ENCODE results near the gene LAMA5.

Gene LAMA5

GRCh38 chr20:62303340-62304226 is 63.5 kb downstream of the LAMA5 start:
- DNase-seq (ENCODE audit: low read depth in 3 of 3) = no peak

- DNase-seq (ENCODE audit: low read depth in 3 of 3) = no peak
Observed at GRCh38 chr20:62303062-62303339, 64.1 kb downstream of the LAMA5 start.

- DNase-seq (ENCODE audit: low read depth in 3 of 3) = peak; percentile 93 to 96 (median 94)
Observed at GRCh38 chr20:62302341-62303061, 64.6 kb downstream of the LAMA5 start, which contains the start of gene ADRM1. Gene ADRM1, plus strand, starts transcription at chr20:62302997. Its CDS starts 572 bp downstream, at chr20:62303569.

- peak; percentile 67 to 75 (median 75) for DNase-seq (ENCODE audit: low read depth in 3 of 3)
Observed at GRCh38 chr20:62301773-62302340, 65.3 kb downstream of the LAMA5 start.

GRCh38 chr20:62301111-62301668 is 65.9 kb downstream of the LAMA5 start:
- DNase-seq (ENCODE audit: low read depth in 3 of 3) = no peak

GRCh38 chr20:62300319-62300718 is 66.8 kb downstream of the LAMA5 start:
- DNase-seq (ENCODE audit: low read depth in 3 of 3) = no peak

- no peak for DNase-seq (ENCODE audit: low read depth in 3 of 3)
Observed at GRCh38 chr20:62299666-62300236, 67.4 kb downstream of the LAMA5 start.

- no peak for DNase-seq (ENCODE audit: low read depth in 3 of 3)
Observed at GRCh38 chr20:62298577-62299249, 68.4 kb downstream of the LAMA5 start.

- no peak for DNase-seq (ENCODE audit: low read depth in 3 of 3)
Observed at GRCh38 chr20:62297449-62298227, 69.5 kb downstream of the LAMA5 start.

- no peak for DNase-seq (ENCODE audit: low read depth in 3 of 3)
Observed at GRCh38 chr20:62296724-62297448, 70.2 kb downstream of the LAMA5 start.

GRCh38 chr20:62294516-62294915 is 72.6 kb downstream of the LAMA5 start:
- DNase-seq (ENCODE audit: low read depth in 3 of 3) = no peak

- DNase-seq (ENCODE audit: low read depth in 3 of 3) = no peak
Observed at GRCh38 chr20:62293946-62294345, 73.2 kb downstream of the LAMA5 start.

- DNase-seq (ENCODE audit: low read depth in 3 of 3) = no peak
Observed at GRCh38 chr20:62293111-62293784, 73.9 kb downstream of the LAMA5 start.

- DNase-seq (ENCODE audit: low read depth in 3 of 3) = no peak
Observed at GRCh38 chr20:62292108-62292507, 75.0 kb downstream of the LAMA5 start.

GRCh38 chr20:62291251-62292066 is 75.7 kb downstream of the LAMA5 start:
- no peak for DNase-seq (ENCODE audit: low read depth in 3 of 3)

GRCh38 chr20:62289898-62290297 is 77.2 kb downstream of the LAMA5 start:
- DNase-seq (ENCODE audit: low read depth in 3 of 3) = no peak

GRCh38 chr20:62289131-62289530 is 78.0 kb downstream of the LAMA5 start:
- no peak for DNase-seq (ENCODE audit: low read depth in 3 of 3)

- DNase-seq (ENCODE audit: low read depth in 3 of 3) = no peak
Observed at GRCh38 chr20:62288535-62289105, 78.5 kb downstream of the LAMA5 start.
